Loucy (cell line): Measurements from ENCODE around the gene IL17RE.

Experiments
- CTCF ChIP-seq: fragments of 200-600 bp; sonication (generic); conservative IDR thresholded peaks from 2 replicates; pipeline ENCODE4 v1.5.1; 2014; ENCODE audit warnings: mild to moderate bottlenecking, antibody characterized with exemption, low read length
- EZH2phosphoT487 ChIP-seq: fragments of 200-600 bp; IDR thresholded peaks from 2 replicates; pipeline ENCODE4 v1.6.1; 2018; ENCODE audit warnings: antibody characterized with exemption, mild to moderate bottlenecking, moderate library complexity, borderline replicate concordance

DNA sequence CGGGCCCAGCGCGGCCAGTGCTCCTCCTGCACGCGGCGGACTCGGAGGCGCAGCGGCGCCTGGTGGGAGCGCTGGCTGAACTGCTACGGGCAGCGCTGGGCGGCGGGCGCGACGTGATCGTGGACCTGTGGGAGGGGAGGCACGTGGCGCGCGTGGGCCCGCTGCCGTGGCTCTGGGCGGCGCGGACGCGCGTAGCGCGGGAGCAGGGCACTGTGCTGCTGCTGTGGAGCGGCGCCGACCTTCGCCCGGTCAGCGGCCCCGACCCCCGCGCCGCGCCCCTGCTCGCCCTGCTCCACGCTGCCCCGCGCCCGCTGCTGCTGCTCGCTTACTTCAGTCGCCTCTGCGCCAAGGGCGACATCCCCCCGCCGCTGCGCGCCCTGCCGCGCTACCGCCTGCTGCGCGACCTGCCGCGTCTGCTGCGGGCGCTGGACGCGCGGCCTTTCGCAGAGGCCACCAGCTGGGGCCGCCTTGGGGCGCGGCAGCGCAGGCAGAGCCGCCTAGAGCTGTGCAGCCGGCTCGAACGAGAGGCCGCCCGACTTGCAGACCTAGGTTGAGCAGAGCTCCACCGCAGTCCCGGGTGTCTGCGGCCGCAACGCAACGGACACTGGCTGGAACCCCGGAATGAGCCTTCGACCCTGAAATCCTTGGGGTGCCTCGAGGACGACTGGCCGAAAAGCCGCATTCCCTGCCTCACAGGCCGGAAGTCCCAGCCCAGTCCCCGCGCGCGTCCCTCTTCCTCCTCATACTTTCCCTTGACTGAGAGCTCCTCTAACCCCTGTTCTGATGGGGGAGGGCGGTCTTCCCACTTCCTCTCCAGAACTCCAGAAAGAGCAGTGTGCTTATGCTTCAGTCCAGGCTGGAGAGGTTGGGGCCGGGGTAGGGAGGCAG is 12.8 kb downstream of the IL17RE start:
- TF ChIP-seq CTCF, result no peak
- TF ChIP-seq EZH2phosphoT487, result no peak
